ENCODE results near the gene PMEPA1.

DNA sequence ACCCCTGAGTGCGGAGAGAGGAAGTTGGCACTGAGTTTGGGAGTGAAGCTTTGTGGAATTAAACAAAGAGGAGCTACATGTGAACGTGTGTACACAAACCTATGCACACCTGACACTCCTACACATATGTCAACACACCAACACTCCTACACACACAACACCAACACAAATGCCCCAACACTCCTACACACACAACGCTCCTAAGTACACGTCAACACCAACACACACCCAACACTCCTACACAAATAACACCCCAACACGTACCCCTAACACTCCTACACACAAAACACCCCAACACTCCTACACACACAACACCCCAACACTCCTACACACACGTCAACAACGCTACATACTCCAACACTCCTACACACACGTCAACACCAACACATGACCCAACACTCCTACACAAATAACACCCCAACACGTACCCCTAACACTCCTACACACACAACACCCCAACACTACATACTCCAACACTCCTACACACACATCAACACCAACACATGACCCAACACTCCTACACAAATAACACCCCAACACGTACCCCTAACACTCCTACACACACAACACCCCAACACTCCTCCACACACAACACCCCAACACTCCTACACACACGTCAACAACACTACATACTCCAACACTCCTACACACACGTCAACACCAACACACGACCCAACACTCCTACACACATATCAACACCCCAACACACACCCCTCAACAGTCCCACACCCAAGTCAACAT is 49.5 kb downstream of the PMEPA1 start:
- TF ChIP-seq, protein P1, sequence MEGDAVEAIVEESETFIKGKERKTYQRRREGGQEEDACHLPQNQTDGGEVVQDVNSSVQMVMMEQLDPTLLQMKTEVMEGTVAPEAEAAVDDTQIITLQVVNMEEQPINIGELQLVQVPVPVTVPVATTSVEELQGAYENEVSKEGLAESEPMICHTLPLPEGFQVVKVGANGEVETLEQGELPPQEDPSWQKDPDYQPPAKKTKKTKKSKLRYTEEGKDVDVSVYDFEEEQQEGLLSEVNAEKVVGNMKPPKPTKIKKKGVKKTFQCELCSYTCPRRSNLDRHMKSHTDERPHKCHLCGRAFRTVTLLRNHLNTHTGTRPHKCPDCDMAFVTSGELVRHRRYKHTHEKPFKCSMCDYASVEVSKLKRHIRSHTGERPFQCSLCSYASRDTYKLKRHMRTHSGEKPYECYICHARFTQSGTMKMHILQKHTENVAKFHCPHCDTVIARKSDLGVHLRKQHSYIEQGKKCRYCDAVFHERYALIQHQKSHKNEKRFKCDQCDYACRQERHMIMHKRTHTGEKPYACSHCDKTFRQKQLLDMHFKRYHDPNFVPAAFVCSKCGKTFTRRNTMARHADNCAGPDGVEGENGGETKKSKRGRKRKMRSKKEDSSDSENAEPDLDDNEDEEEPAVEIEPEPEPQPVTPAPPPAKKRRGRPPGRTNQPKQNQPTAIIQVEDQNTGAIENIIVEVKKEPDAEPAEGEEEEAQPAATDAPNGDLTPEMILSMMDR (IDR thresholded peaks at IDR 0.05 in 8 of 11, conservative IDR thresholded peaks at IDR 0.05 in 3 of 11): no peak
- TF ChIP-seq POLR2A (IDR thresholded peaks at IDR 0.05) (no peak), POLR2AphosphoS5 (IDR thresholded peaks at IDR 0.05) (no peak)
